ENCODE results near the gene LGALS13.

DNA sequence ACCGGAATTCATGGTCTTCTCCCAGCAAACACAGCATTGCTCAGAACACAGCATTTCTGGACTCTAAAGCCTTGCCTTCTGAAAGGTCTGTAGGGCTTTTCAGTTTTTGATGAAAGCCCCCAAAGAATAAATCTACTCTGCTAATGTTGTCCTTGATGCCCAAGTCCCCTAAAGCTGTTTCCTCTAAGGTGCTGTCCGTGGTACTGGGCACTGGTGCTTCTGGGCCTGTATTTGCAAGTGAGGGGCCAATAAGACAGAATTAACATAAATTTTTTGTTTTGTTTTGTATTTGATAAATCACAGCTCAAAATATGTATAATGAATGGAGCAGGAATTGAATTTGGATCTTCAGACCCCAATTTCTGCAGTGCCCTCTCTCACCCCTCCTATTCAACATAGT, 12.1 kb upstream of the LGALS13 start:
- TF ChIP-seq, protein P1, sequence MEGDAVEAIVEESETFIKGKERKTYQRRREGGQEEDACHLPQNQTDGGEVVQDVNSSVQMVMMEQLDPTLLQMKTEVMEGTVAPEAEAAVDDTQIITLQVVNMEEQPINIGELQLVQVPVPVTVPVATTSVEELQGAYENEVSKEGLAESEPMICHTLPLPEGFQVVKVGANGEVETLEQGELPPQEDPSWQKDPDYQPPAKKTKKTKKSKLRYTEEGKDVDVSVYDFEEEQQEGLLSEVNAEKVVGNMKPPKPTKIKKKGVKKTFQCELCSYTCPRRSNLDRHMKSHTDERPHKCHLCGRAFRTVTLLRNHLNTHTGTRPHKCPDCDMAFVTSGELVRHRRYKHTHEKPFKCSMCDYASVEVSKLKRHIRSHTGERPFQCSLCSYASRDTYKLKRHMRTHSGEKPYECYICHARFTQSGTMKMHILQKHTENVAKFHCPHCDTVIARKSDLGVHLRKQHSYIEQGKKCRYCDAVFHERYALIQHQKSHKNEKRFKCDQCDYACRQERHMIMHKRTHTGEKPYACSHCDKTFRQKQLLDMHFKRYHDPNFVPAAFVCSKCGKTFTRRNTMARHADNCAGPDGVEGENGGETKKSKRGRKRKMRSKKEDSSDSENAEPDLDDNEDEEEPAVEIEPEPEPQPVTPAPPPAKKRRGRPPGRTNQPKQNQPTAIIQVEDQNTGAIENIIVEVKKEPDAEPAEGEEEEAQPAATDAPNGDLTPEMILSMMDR (IDR thresholded peaks at IDR 0.05; ENCODE audit: borderline replicate concordance, extremely low read depth, low read length, poor library complexity, severe bottlenecking): no peak
- TF ChIP-seq EZH2 (IDR thresholded peaks at IDR 0.05; ENCODE audit: borderline replicate concordance, low read depth, low read length, severe bottlenecking): no peak

Measured in DND-41 (cell line).